Embryonic facial prominence (tissue), 1 donor: ENCODE data around the gene PRRT1.
A peak's percentile ranks its signal among the peaks of the same experiment; 100 is the strongest.

ENCODE experiments used
- DNase-seq: peaks from one replicate; pipeline ENCODE4 v3.0.0-alpha.2; 2016; ENCODE audit errors: extremely low spot score

The PRRT1 gene

DNA sequence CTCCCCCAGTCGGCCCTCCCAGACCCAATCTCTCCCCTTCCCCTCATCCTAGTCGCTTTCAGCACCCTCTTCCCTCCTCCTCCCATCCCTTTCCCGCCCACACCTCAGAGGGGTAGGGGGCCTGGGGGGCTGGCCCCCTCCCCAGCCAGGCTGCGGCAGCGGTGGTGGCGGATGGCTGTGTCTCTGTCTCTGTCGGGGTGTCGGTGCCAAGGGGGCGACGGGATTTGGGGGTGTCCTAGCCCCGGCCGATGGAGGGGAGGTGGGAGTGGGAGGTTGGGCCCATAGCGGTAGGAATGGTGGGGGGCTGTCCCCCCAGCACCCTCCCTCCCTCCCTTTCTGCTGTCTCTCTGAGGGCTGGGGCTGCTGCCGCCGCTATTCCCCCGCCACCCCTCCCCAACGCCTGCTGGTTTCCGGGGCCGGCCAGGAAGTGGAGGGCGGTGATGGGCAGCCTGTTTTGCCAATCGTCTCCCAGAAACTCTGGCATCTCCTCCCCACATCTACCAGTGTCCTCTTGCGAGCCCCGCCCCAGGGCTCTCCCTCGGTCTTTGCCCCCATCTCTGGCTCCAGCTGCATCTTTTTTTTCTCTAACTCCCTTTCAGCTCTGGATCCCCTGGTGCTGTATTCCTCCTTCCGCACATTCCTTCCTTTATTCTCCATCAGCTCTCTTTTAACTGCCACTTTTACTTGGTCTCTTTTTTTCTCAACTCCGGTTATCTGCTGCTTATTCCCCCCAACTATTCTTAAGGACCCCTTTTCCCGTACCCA lies 24.2 kb upstream of the PRRT1 start, which contains the start of gene AGPAT1:
Gene AGPAT1 (minus strand): TSS at position 374 of the 765 bp plus-strand sequence. CDS start 4,588 bp downstream, outside the sequence.
- peak; percentile 93 for DNase-seq

DNA sequence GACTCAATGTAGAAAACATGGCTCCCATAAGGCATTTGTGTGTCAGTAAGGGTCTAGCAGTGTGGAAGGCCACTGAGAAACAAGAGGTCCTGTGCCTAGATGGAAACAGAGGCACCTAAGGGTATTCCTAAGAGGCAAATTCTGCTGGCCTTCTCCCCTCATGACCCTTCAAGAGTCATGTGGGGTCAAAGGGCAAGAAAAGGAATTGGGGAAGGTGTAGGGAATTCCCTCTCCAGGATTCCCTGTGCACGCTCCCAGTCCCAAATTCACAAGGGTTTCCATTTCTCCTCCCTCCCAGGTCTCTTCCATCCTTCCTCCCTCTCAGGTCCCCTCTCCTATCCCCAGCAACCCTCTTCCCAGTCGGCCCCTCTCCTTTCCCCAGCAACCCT lies 23.6 kb upstream of the PRRT1 start:
- no peak for DNase-seq

DNA sequence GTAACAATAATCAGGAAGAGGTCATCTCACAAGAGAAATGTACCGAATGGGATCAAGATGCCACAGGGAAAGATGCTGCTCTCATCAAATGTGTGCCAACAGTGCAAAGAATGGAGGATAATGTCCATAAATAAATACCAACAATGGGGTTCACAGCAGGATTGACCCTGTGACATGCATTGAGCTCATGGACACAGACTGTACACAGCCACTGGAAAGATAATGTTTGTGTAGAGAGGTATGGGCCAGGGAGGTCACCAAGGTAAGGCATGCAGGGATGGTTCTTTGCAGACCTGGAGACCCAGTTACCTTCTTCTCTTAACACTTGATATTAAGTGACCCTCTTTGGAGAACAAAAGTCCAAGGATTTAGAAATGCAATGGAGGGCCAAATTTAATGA lies 22.7 kb upstream of the PRRT1 start:
- no peak for DNase-seq

DNA sequence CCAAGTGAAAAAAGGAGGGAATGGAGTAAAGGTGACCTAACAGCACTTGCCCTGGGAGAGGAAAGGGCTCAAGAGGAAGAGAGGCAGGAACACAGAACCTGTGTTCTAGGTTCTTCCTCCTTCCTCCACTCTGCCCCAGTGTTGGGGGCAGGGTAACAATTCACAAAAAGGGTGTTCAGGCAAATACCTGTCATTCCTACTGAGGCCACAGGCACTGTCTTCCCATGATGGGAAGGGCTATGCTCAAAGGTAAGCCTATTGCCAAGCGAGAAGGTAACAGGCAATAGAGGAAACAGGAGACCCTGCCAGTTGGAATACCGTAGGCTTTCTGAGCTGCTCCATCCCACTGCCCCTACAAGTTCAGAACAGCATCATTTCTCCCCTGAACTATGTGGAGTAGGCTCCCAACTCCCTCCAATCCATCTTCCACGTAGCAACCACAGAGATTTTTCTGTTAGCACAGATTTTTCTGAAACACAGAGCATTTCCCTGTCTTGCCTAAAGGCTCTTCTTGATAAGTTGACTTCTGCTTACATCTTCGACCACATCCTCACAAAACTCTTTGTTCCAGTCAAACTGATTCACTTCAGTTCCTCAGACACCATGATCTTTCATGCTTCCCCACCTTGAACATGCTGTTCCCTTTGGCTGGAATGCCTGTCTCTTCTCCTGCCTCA lies 21.4 kb upstream of the PRRT1 start:
- no peak for DNase-seq

DNA sequence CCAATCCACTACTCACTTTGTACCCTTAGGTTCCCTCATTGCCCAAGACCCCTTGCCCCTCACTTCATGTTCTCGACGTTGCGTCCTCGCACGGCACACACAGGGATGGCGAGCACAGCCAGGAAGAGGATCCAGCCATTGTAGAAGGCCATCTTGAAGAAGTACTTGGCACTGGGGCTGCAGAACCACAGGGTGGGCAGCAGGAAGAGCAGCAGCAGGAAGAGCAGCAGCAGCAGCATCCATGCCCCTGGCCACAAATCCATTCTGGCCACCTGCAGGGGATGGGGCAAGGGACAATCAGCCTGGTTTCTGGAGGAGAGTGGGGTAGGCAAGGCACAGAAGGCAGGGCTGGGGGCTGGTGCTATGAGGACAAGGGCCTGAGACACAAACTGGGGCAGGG lies 19.5 kb upstream of the PRRT1 start:
- no peak for DNase-seq

DNA sequence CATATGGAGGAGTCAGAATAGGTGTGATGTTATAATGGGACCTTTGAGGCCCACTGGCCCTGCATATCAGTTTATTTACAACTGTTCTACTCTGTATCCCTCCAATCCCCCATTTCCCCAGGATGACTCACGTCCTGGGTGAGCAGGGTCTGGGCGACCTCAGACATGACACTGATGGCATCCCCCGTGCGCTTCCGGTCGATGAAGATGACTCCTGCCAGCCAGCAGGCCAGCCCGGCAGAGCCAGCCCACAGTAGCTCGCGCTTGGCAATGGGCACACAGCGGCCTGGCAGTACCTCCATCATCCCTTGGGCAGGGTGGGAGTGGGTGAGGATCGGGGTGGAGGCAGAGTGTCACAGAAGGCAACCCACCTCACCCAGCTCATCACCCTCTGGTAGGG lies 18.6 kb upstream of the PRRT1 start:
- no peak for DNase-seq

DNA sequence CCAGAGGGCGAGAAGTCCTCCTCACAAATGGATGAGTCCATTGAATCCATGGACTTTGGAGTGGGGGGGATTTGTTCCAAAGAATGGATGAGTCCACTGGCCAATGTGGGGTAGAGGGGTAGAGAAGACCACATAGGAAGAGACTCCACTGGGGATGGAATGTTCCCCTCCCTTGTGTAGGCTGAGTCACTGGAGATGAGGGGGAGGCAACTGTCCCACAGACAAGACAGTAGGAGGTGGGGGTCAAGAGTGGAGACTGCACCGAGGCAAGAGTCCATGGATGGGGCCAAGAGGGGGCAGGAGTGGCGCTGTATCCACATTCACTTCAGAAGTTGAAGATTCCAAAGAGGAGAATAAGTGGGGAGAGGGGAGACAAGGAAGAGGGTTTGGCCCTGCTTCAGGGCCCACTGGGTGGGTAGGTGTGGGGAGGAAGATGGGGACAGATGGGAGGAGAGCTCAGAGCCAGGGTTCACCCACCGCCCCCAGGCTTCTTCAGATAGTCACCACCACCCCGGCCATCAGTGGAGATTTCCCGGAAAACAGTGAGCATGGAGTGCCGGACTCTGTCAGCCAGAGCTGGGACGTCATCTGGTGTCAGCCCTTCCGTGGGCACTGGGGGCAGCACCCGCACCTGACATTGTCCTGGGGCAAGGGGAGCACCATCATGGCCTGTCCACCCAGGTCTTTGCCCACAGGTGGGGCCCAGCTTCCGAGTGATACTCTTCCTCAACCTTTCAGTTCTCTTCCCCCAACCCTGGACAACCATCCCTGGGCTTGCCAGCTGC lies 17.3 kb upstream of the PRRT1 start:
- no peak for DNase-seq

DNA sequence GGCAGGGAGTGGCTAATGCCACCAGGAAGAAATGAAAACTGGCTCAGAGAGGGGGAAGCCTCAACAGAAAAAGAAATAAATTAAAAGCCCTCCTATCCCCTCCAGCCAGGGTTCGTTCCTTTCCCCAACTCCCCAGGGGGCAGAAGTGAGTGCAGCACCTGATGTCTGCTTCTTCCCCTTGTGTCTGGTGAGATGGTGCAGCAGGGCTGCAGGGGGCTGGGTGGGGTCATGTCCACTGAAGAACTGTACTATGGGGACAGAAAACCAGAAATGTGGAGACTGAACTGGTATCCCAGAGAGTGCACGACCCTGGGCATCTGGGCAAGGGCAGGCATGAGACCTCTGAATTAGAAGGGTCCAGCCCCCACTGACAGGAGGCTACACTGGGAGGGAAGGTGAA lies 16.6 kb upstream of the PRRT1 start:
- DNase-seq, result no peak

DNA sequence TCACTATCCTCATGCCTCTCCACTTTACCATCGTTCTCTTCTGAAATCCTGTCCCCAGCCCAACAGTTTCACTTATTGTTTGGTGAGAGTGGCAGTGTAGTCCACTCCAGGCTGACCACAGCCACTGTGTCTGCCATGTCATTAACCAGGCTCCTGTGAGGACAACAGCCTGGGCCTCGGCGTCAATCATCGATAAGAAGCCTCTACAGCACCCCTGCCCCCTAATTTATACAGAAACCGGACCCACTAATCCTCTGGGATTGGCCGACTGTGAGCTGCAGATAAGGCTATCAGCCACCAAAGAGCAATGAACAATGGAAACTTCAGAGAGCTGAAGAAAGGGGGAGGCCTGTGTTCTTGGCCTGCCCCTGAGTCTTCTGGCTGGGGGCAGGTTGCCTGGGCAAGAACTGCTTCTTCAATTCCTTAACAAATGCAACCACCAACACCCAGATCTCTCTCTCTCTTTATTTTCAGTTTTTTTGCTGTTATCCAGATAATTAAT lies 16.1 kb upstream of the PRRT1 start:
- no peak for DNase-seq

DNA sequence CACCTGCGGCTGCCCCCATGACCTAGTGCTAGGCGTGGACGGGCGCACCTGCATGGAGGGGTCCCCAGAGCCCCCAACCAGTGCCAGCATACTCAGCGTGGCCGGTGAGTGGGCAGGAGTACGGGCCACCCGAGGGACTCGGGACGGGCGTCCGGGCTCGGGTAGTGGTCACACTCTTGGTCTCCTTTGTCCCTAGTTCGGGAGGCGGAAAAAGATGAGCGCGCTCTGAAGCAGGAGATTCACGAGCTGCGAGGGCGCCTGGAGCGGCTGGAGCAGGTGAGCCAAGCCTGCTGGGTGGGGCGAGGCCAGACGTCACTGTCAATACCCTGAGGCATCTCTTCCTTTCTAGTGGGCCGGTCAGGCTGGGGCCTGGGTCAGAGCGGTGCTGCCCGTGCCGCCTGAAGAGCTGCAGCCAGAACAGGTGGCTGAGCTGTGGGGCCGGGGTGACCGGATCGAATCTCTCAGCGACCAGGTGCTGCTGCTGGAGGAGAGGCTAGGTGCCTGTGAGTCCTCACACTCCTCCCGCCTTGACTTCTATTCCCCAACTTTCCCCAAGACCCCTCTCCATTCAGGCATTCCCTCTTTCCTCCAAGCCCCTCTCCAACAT lies 15.5 kb upstream of the PRRT1 start:
- no peak for DNase-seq

DNA sequence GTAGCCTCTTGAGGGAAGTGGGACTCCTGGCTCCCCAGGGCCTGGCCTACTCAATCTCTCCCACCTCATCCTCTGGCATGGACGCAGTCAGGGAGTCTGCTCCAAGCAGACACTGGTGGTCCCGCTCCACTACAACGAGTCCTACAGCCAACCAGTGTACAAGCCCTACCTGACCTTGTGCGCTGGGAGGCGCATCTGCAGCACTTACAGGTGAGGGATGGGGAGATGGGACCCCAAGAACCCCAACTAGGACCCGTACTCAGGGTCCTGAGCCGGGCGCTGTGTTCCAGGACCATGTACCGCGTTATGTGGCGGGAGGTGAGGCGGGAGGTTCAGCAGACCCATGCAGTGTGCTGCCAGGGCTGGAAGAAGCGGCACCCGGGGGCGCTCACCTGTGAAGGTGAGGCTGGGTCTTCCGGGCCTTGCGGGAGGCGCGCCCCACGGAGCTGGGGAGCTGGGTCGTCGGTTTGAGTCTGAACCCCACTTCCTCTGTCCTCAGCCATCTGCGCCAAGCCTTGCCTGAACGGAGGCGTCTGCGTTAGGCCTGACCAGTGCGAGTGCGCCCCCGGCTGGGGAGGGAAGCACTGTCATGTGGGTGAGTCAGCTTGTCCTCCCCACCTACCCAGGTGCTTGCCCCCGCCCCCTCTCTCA lies 14.8 kb upstream of the PRRT1 start:
- DNase-seq, result no peak

DNA sequence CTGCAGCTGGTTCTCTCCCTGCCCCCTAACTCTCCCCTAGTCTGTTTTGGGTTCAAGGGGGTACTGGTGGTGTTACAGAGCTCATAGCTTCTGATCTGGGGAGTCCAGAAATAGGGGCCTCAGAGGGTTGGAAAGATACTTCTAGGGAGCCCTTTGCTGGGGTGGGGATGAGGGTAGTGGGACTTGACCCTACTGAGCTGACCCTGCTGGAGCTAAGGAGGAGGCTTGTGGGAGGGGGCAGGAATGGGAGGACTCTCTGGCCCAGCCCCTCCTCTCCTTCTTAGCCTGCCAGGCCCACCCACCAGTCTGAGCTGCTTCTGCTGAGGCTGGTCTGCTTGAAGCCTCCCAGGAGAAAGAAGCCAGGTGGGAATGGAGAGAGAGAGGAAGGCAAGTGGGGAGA lies 12.6 kb upstream of the PRRT1 start, which contains the start of gene EGFL8:
Gene EGFL8 (plus strand): TSS at position 301 of the 400 bp plus-strand sequence. CDS start 1,571 bp downstream, outside the sequence.
- DNase-seq, result no peak

DNA sequence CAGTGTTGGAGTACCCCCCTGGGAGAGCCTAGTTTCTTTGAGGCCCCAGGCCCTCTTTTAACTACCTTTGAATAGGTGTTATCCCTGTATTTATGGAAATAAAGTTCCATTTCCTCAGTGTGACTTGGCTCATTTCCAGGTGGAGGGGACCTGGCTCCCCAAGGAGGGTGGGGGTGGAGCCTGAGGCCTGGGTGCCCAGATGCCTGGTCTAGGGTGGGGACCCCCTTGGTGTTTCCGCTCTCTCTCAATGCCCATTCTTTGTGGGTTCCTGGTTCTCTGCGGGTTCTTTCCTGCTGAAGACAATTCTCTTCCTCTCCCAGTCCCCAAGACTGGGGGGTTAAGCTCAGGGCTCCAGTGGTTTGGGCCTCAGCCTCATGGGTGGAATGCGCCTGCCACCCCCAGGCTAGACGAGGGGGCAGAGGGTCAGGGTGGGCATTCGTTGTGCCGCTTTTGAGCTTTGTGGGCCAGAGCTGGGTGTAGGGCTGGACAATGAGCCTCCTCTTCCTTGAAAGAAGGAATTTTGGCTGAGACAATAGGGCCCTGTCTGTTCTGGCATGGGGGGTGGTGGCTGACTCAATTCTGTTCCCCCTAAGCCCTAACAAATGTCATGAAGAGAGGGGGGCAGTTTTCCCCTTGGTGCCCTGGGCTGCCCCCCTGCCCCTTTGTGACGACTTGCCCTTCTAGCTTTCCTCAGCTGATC lies 12.0 kb upstream of the PRRT1 start:
- no peak for DNase-seq

DNA sequence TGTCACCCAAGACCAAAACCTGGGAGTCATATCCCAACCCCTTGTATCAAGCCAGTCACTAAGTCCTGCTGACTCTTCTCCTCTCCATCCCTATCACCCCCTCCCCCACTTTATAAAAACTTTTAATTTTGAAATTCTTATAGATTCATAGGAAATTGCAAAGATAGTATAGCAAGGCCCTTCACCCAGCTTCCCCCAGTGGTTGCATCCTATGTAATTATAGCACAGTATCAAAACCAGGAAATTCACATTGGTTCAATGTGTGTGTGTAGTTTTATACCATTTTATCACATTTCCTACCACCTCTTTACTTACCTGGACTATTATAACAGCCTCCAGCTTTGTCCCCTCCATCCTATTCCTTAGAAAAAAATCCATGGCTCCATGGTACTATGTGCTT lies 6.3 kb upstream of the PRRT1 start:
- DNase-seq, result no peak

DNA sequence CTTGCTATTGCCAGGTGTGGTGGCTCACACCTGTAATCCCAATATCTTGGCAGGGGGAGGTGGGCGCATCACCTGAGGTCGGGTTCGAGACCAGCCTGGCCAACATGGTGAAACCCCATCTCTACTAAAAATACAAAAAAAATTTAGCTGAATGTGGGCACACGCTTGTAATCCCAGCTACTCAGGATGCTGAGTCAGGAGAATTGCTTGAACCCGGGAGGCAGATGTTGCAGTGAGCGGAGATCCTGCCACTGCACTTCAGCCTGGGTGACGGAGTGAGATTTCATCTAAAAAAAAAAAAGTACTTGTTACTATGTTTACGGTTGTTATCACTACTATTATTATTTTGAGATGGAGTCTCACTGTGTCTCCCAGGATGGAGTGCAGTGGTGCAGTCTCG lies 5.2 kb upstream of the PRRT1 start:
- no peak for DNase-seq

DNA sequence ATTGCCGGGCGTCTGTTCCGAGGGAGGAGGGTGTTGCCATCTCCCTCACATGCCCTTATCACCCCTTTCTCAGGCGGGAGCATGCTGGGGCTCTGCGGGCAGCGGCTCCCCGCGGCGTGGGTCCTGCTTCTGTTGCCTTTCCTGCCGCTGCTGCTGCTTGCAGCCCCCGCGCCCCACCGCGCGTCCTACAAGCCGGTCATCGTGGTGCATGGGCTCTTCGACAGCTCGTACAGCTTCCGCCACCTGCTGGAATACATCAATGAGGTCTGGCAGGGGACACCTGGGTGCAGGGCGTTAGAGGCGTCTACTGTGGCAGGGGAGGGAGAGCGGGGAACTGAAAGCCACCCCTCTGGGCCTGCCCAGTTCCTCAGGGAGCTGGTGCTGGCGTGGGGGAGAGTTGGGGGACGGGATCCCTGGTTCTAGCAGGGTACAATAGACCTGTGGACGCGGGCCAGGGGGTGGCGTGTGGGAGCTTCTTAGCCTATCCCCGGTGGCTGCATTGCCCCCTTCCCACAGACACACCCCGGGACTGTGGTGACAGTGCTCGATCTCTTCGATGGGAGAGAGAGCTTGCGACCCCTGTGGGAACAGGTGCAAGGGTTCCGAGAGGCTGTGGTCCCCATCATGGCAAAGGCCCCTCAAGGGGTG lies 2.9 kb upstream of the PRRT1 start:
- peak; percentile 66 for DNase-seq

DNA sequence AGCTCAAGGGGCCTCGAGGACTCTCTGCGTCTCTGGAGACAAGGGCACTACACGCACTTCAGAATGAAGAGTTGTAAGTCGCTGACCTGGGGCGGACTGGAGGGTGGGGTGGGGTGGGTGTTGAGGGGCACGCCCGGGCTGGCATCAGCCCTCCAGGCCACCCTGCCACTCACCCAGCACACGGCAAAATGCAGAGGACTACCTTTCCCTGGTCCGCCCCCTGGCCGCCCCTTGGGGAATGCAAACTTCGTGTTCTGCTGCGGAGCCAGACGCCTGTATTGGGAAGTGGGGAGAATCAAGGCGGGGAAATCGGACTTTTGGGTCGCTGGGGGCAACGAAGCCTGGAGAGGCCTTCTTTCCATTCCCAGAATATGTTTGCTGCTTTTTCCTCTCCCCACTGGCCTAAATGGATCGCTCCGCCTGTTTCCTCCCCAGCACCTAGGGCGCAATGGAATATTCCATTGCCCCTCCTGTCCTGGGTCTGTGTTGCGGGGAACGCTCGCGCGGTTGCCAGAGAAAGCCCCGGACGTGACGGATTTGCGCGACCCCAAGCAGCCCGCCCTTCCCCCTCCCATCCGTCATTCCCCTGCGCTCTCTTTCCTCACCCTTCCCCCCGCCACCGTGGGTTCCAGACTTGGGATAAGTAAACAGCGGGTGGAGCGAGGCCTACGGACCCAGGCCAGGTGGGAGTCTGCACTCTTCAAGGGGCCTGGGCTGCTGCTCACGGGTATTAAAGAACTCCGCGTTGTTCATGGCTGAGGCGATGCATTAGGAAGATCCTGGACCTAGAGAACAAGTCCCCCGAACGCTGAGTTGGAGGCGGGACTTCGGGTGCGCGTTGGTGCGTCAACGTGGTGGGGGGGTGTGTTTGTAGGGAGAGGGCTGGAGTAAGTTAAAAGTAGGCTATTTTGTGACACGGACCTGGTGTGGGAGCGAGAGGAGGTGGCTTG lies 2.1 kb upstream of the PRRT1 start, which contains the start of gene PPT2:
Gene PPT2 (plus strand): TSS at position 578 of the 950 bp plus-strand sequence. CDS start 454 bp downstream, outside the sequence.
- peak; percentile 94 for DNase-seq

DNA sequence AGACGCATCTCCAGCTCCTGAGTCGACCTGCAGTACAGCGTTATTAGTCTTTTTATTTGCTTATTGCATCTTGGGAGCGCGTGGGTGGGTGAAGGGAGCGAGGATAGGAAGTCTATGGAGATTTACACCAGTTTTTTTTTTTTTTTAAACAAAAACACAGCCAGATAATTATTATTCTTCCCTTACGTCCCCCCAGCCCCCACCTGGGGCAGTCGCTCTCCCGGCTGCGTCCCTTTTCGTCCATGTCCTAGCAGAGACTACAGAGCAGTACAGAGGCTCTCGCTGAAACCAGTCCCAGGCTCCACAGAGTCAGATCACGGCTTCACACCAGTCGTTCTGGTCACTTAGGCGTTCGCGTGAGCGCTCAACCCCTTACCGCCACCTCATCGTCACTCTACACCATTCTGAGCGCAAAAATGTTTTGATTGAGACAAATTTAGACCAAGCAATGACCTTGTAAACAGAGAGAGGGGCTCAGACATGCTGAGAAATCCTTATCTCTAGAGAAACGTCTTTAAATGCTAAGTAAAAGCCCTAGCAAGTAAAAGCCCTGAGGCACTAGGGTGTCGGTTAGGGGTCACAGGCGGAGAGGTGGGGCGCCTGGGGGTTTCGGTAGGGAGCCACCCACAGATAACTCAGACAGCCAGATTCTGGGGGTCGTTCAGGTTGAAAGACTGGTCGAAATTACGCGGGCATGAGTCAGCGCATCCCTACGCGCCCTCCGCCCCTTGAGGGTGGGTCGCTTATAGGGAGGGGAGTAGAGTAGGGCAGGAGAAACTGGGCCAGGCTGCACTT lies 1.2 kb upstream of the PRRT1 start:
- no peak for DNase-seq
